ENCODE data around the gene RYR3. TPM values are rescaled to one million over a fixed set of nuclear protein-coding genes. Genes with fewer than 3 reads are reported as not detected.

The RYR3 gene
- total RNA-seq, 4 donors from 2014 or later: 0.65 to 7.5 (median 2.6) TPM

GRCh38 chr15:33490703-33491102, 179.9 kb downstream of the RYR3 start:
- no peak for DNase-seq (ENCODE audit: low spot score)

GRCh38 chr15:33492434-33493052, 181.8 kb downstream of the RYR3 start:
- DNase-seq (ENCODE audit: low spot score) (no peak), ATAC-seq (ENCODE audit: low FRiP score) (no peak)
- TF ChIP-seq, protein P1, sequence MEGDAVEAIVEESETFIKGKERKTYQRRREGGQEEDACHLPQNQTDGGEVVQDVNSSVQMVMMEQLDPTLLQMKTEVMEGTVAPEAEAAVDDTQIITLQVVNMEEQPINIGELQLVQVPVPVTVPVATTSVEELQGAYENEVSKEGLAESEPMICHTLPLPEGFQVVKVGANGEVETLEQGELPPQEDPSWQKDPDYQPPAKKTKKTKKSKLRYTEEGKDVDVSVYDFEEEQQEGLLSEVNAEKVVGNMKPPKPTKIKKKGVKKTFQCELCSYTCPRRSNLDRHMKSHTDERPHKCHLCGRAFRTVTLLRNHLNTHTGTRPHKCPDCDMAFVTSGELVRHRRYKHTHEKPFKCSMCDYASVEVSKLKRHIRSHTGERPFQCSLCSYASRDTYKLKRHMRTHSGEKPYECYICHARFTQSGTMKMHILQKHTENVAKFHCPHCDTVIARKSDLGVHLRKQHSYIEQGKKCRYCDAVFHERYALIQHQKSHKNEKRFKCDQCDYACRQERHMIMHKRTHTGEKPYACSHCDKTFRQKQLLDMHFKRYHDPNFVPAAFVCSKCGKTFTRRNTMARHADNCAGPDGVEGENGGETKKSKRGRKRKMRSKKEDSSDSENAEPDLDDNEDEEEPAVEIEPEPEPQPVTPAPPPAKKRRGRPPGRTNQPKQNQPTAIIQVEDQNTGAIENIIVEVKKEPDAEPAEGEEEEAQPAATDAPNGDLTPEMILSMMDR (IDR thresholded peaks at IDR 0.05): no peak

More at GRCh38 chr15:33490703-33491102, 179.9 kb downstream of the RYR3 start:
- TF ChIP-seq, protein P1 (IDR thresholded peaks at IDR 0.05): no peak
- ATAC-seq (ENCODE audit: low FRiP score): no peak

GRCh38 chr15:33494306-33494705, 183.5 kb downstream of the RYR3 start:
- DNase-seq (ENCODE audit: low spot score) (no peak), ATAC-seq (ENCODE audit: low FRiP score) (no peak)
- TF ChIP-seq, protein P1 (IDR thresholded peaks at IDR 0.05): no peak

DNA sequence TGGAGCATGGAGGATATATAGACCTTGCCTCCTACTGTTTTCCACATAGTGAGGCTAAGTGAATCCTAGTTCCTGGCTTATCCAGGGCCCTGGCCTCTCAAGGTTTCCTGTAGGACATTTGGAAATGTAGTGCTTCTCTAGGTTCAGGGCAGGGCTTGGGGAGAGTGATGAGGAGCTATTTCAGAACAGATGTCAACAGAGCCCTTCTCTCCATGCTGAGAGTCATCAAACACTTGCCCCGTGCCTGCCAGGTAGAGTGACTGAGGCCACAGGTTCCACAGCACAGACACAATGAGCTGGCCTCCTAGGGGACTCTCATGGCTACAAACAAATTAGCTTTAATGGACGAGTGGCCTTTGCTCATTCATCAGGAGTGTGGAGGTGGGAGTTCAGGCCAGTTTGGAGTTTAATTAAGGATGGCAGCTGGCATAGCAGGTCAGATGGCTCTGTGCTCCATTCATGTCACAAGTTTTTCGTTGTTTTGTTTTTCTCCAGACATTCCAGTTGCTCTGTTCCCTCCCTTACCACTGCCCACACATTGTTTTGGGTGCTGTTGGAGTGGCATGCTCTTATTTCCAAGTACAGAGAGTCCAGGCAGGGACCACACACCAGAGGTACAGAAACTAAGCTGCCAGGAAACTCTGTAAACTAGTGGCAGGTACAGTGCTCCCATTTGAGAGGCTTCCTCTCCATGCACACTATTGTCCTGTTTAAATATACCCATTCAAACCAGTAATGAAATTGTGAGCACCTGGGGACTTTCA, 189.8 kb downstream of the RYR3 start:
- TF ChIP-seq, protein P1 (IDR thresholded peaks at IDR 0.05): no peak
- ATAC-seq (ENCODE audit: low FRiP score): no peak
- no peak for DNase-seq (ENCODE audit: low spot score)

- ATAC-seq (ENCODE audit: low FRiP score) (no peak), DNase-seq (ENCODE audit: low spot score) (no peak)
- TF ChIP-seq, protein P1 (IDR thresholded peaks at IDR 0.05): no peak
Measured at GRCh38 chr15:33503681-33504080, 192.9 kb downstream of the RYR3 start.

DNA sequence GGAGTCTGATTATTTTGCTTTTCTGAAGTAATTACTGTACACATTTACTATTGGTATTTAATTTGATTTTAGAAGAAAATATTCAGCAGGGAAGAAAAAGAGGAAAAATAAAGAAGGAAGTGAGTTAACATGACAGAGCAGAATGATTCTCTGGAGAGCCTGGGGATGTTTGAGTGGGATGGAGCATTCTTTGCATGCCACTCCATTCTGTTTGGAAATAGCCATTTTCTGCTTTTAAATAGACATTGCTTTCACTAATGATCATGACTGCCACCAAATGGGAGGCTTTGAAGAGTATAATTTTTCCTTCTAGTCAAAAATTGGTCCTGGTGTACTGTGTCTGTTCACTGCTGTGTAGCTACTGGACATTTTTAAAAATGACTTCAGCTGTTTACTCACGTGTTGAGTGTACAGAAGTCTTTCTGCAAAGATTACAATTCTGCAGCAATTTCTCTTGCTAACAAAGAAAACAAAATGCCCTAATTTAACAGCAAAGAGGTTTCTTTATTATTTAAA, 196.1 kb downstream of the RYR3 start:
- ATAC-seq (ENCODE audit: low FRiP score): no peak
- TF ChIP-seq, protein P1 (IDR thresholded peaks at IDR 0.05): no peak
- no peak for DNase-seq (ENCODE audit: low spot score)
